Stomach (tissue), 9 donors: Measurements from ENCODE around the gene EGLN1. TPM values are rescaled to one million over a fixed set of nuclear protein-coding genes. Genes with fewer than 3 reads are reported as not detected.

Experiments used
- DNase-seq, 2 donors: peaks; one replicate each; pipeline versions ENCODE4 v3.0.0 to v3.0.0-alpha.2; 2013 to 2019
- H3K27ac ChIP-seq, 5 donors: fragments of 200-600 bp in 4 of 5; sonication (generic) in 4 of 5; one replicate each; pipeline ENCODE4 v1.5.1; 2013 to 2019; ENCODE audit warnings: mild to moderate bottlenecking in 1 of 5, moderate library complexity in 1 of 5
- H3K27me3 ChIP-seq, 3 donors: fragments of 200-600 bp; sonication (generic); one replicate each; pipeline ENCODE4 v1.5.1; 2017 to 2019; ENCODE audit warnings: mixed run types in 1 of 3
- H3K36me3 ChIP-seq, 4 donors: fragments of 200-600 bp; sonication (generic); 1 replicate in 3 of 4; 2 replicates in 1 of 4; pipeline ENCODE4 v1.5.1; 2016 to 2019
- H3K4me1 ChIP-seq, 4 donors: fragments of 200-600 bp; sonication (generic); one replicate each; pipeline ENCODE4 v1.5.1; 2016 to 2019
- H3K4me3 ChIP-seq, 4 donors: fragments of 200-600 bp; sonication (generic) in 3 of 4; one replicate each; pipeline ENCODE4 v1.5.1; 2016 to 2019; ENCODE audit warnings: mild to moderate bottlenecking in 1 of 4
- H3K9me3 ChIP-seq, 4 donors: fragments of 200-600 bp; sonication (generic); one replicate each; pipeline ENCODE4 v1.5.1; 2016 to 2019
- EP300 ChIP-seq: sonication (generic); formaldehyde crosslinking; IDR thresholded peaks from one replicate; pipeline ENCODE4 v1.6.1; 2017; ENCODE audit warnings: antibody characterized with exemption
- POLR2A ChIP-seq, 4 donors: fragments of 450-650 bp; IDR thresholded peaks; one replicate each; pipeline ENCODE4 v1.6.1; 2016; ENCODE audit warnings: antibody characterized with exemption in 4 of 4, control low read depth in 2 of 4, mild to moderate bottlenecking in 1 of 4, moderate library complexity in 1 of 4
- POLR2AphosphoS5 ChIP-seq, 3 donors: sonication (generic); formaldehyde crosslinking; IDR thresholded peaks; one replicate each; pipeline ENCODE4 v1.6.1; 2016; ENCODE audit warnings: antibody characterized with exemption in 3 of 3
- WGBS, 5 donors: extraction: QIAGEN DNeasy Blood & Tissue Kit in 3 of 5; methylation state at CpG; one replicate each; pipeline versions ENCODE4 v1.1.5 to v1.1.7; 2013 to 2018; 5-methylcytosine and 5-hydroxymethylcytosine counted together
- intact Hi-C: fragments of 100-400 bp; cut with DNase I; formaldehyde crosslinking; loops from one replicate; pipeline ENCODE4 v1.15.1; 2023; ENCODE audit warnings: low total_unique reads
- polyA plus RNA-seq, 3 donors: library from polyadenylated mRNA; stranded (reverse); fragments of 200-250 nt; gene quantifications; one replicate each; pipeline ENCODE4 v1.2.3, GENCODE V29; 2013
- total RNA-seq, 5 donors: library from RNA; depleted of rRNA; stranded (reverse); fragments of >200 nt; gene quantifications; one replicate each; pipeline versions ENCODE4 v1.1.0 to v1.2.3, GENCODE V29; 2014 to 2016
- TF ChIP-seq, protein P1 (sequence below), 7 experiments: fragments of 450-650 bp in 4 of 7; fragments of 200-600 bp in 3 of 7; sonication (generic) in 3 of 7; IDR thresholded peaks; one replicate each; pipeline ENCODE4 v1.5.1; 2016 to 2019; ENCODE audit warnings: antibody characterized with exemption in 7 of 7, control low read depth in 2 of 7, mild to moderate bottlenecking in 1 of 7
- donor health status: healthy with polysubstance abuse.
- donor health status: Bipolar disorder and iron deficiency.
- donor health status: healthy.

EGLN1 gene
- total and polyA plus RNA-seq, 8 donors = 7.0 to 43.0 (median 15.6) TPM

DNA sequence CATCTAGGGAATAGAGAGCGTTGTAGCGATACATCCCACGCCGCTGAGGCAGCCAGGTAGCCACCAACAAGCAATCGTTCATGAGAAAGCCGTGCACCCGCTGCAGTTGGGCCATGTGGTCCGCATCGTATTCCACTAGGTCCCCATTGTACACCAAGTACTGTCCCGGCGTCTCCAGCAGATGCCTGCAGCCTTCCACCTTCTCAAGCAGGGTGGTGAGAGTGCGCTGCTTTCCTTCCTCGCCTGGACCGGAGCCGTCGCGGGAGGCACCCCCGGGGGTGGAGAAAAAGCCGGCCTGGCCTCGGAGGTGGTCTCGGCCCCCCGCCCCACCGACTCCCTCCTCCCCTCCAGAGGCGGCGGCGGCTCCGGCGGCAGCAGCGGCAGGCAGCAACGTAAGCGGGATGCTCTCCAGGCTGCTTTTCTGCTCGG, 85.0 kb downstream of the EGLN1 start:
- peaks cover 41 to 76% (median 66%) of the 10 kb centered on the region in 4 donors for H3K4me1 ChIP-seq
- peak overlapping the region; percentile 92 to 97 (median 95) for H3K27ac ChIP-seq
- H3K27me3 ChIP-seq = no peaks in the 10 kb centered on the region
- intact Hi-C loops = no loop called here
- peaks cover 0 to 15% (median 9%) of the 10 kb centered on the region in 4 donors for H3K36me3 ChIP-seq
- DNase-seq = no peak
- TF ChIP-seq, protein P1, sequence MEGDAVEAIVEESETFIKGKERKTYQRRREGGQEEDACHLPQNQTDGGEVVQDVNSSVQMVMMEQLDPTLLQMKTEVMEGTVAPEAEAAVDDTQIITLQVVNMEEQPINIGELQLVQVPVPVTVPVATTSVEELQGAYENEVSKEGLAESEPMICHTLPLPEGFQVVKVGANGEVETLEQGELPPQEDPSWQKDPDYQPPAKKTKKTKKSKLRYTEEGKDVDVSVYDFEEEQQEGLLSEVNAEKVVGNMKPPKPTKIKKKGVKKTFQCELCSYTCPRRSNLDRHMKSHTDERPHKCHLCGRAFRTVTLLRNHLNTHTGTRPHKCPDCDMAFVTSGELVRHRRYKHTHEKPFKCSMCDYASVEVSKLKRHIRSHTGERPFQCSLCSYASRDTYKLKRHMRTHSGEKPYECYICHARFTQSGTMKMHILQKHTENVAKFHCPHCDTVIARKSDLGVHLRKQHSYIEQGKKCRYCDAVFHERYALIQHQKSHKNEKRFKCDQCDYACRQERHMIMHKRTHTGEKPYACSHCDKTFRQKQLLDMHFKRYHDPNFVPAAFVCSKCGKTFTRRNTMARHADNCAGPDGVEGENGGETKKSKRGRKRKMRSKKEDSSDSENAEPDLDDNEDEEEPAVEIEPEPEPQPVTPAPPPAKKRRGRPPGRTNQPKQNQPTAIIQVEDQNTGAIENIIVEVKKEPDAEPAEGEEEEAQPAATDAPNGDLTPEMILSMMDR (IDR thresholded peaks at IDR 0.05) = no peak
- no peak for TF ChIP-seq POLR2AphosphoS5 (IDR thresholded peaks at IDR 0.05)
- no peak for TF ChIP-seq POLR2A (IDR thresholded peaks at IDR 0.05)
- TF ChIP-seq EP300 = no peak
- H3K4me3 ChIP-seq = peak overlapping the region; percentile 82 to 95 (median 90)
- 0 to 2% (median 1%) methylated on average over 3 to 32 of the region's 32 CpGs for WGBS, 5 donors
- H3K9me3 ChIP-seq = no peaks in the 10 kb centered on the region

DNA sequence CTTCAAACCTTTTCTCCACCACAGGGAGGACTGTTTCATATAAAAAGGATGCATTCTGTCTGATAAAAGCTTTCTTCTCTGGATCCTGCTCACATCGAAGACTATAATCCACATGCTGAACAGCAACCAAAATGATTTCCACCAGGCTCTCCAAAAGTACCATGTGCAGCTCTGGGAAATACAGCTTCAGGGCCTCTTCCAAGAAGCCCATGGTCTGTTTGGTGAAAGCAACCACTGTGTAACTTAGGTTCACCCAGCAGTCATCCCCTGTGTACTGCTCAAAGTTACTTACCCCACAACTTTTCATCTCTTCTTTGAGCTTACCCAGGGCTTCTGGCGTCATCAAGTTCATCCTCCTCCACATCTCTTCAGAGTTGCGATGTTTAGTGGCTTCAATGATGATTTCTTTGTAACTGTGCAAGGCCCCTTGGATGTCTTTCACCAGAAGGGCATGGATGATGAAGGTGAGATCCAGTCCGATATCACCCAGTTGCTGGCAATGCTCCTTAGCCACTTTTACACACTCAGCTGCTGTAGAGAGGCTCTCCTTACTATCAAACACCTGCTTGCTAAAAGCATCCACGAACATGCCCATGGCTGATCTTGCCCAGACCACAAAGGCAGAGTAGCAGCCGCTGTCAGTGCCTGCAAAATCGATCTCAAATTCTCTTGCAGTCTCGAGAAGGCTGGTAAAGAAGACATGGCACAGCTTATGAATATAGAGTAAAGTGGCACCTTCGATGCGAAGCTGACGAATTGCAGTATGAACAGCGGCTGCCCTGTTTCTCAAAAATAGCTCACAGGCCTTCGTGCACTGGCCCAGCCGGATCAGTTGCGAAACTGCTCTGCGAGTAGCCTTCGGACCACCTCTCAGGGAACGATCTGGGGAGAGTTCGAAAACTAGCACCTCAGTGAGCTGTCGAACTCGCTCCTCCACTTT, 86.2 kb downstream of the EGLN1 start:
- Histone ChIP-seq H3K4me1 (peaks cover 41 to 80% (median 69%) of the 10 kb centered on the region in 4 donors), H3K9me3 (no peaks in the 10 kb centered on the region), H3K27me3 (no peaks in the 10 kb centered on the region), H3K36me3 (peaks cover 0 to 18% (median 12%) of the 10 kb centered on the region in 4 donors), H3K27ac (peak overlapping the region in 2 of 5 donors; percentile 1 to 95), H3K4me3 (peak overlapping the region; percentile 82 to 95 (median 90))
- WGBS, 5 donors = 39 to 61% (median 52%) methylated on average over 21 of the region's 21 CpGs
- peak in 1 of 2 donors; percentile 20 for DNase-seq
- intact Hi-C loops = no loop called here
- TF ChIP-seq, protein P1 (IDR thresholded peaks at IDR 0.05) = no peak
- no peak for TF ChIP-seq POLR2A (IDR thresholded peaks at IDR 0.05)

DNA sequence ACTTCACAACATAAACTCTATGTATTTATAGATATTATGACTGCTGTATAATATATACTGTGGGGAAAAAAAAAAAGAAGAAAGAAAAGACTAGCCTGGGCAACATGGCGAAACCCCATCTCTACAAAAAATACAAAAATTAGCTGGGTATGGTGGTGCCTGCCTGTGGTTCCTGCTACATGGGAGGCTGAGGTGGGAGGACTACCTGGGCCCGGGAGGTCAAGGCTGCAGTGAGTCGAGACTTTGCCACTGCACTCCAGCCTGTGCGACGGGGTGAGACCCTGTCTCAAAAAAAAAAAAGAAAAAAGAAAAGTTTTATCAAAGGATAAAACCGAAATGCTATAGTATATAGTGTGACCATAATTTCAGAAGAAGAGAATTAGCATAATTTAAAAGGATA, 87.1 kb downstream of the EGLN1 start:
- no peak for DNase-seq
- Histone ChIP-seq H3K27ac (no peak overlapping the region), H3K9me3 (no peaks in the 10 kb centered on the region), H3K4me3 (peak overlapping the region; percentile 82 to 95 (median 90)), H3K36me3 (peaks cover 0 to 16% (median 12%) of the 10 kb centered on the region in 4 donors), H3K27me3 (no peaks in the 10 kb centered on the region), H3K4me1 (peaks cover 41 to 74% (median 64%) of the 10 kb centered on the region in 4 donors)
- TF ChIP-seq, protein P1 (IDR thresholded peaks at IDR 0.05) = no peak
- TF ChIP-seq POLR2AphosphoS5 (IDR thresholded peaks at IDR 0.05) (no peak), EP300 (no peak), POLR2A (IDR thresholded peaks at IDR 0.05) (no peak)
- WGBS, 5 donors = 86 to 90% (median 87%) methylated on average over 6 of the region's 6 CpGs
- intact Hi-C loops = no loop called here

DNA sequence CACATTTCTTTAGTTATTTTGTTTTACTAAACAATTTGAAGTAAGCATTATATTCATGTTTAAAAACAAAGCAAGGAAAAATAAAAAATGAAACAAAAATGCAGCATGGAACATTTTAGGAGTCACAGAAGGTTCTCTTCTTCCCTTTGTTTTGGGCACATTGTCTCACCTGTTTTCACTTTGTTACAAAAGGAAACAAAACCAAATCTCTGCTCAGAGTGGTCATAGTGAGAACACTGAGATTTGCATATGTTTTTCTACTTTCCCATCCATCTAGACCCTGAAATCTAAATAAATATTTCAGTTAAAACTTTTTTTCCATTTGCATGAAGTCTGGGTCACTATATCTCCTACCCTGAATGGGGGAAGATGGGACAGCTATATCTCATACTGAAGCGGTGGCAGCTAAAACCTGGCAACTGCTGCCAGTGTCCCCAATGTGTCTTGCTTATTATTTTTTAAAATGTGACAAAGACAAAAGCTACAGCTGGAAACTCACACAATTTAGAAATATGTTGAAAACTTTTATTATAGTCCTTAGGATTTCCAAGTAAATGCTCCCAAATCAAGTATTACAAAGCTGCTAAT, 87.9 kb downstream of the EGLN1 start:
- no peaks in the 10 kb centered on the region for H3K27me3 ChIP-seq
- H3K4me3 ChIP-seq = peak overlapping the region; percentile 82 to 95 (median 90)
- no peak overlapping the region for H3K27ac ChIP-seq
- intact Hi-C loops = no loop called here
- DNase-seq = no peak
- peaks cover 33 to 66% (median 56%) of the 10 kb centered on the region in 4 donors for H3K4me1 ChIP-seq
- peaks cover 0 to 16% (median 12%) of the 10 kb centered on the region in 4 donors for H3K36me3 ChIP-seq
- H3K9me3 ChIP-seq = no peaks in the 10 kb centered on the region
- WGBS, 5 donors = 46 to 65% (median 56%) methylated on average over 1 of the region's 1 CpG
- TF ChIP-seq POLR2AphosphoS5 (IDR thresholded peaks at IDR 0.05) = no peak
- TF ChIP-seq, protein P1 (IDR thresholded peaks at IDR 0.05) = no peak
- no peak for TF ChIP-seq EP300
- no peak for TF ChIP-seq POLR2A (IDR thresholded peaks at IDR 0.05)
